HG03432 (cell line): ENCODE data around the gene CBS.
"Not testable (repeated sequence)": the region's sequence is repeated elsewhere in the genome, so short reads cannot be mapped to it uniquely, and the experiment has no call there.

Experiments
- ATAC-seq: cut with Tn5 transposase; IDR thresholded peaks from one replicate; pipeline ENCODE4 v1.9.1; 2021; ENCODE audit warnings: mild to moderate bottlenecking, moderate library complexity; ENCODE audit not compliant: unreplicated experiment

CBS gene

GRCh38 chr21:43027846-43028731 lies 47.5 kb downstream of the CBS start:
- ATAC-seq: no peak

GRCh38 chr21:43025636-43026180 lies 49.9 kb downstream of the CBS start:
- ATAC-seq: no peak

- ATAC-seq: no peak
These were observed 51.0 kb downstream of the CBS start for GRCh38 chr21:43024439-43025136.

GRCh38 chr21:43023175-43023574 lies 52.5 kb downstream of the CBS start:
- no peak for ATAC-seq

GRCh38 chr21:43021756-43022600 lies 53.7 kb downstream of the CBS start:
- ATAC-seq: no peak

GRCh38 chr21:43021191-43021590 lies 54.4 kb downstream of the CBS start:
- no peak for ATAC-seq

GRCh38 chr21:43020771-43021170 lies 54.9 kb downstream of the CBS start:
- ATAC-seq: no peak

GRCh38 chr21:43020177-43020576 lies 55.5 kb downstream of the CBS start:
- no peak for ATAC-seq

- ATAC-seq: no peak
These were observed 57.1 kb downstream of the CBS start for GRCh38 chr21:43018519-43018918.

- no peak for ATAC-seq
These were observed 58.9 kb downstream of the CBS start for GRCh38 chr21:43016728-43017127.

- ATAC-seq: no peak
These were observed 59.6 kb downstream of the CBS start for GRCh38 chr21:43015906-43016540.

- ATAC-seq: no peak
These were observed 63.0 kb downstream of the CBS start for GRCh38 chr21:43012596-43012995.

GRCh38 chr21:43006874-43007208 lies 68.8 kb downstream of the CBS start:
- ATAC-seq: no peak

- ATAC-seq: not testable (repeated sequence)
These were observed 69.4 kb downstream of the CBS start for GRCh38 chr21:43006051-43006873.

- ATAC-seq: no peak
These were observed 70.0 kb downstream of the CBS start for GRCh38 chr21:43005635-43006034.

GRCh38 chr21:43004926-43005325 lies 70.7 kb downstream of the CBS start:
- ATAC-seq: no peak
